ENCODE data around the gene RHOT2.

The RHOT2 gene

DNA sequence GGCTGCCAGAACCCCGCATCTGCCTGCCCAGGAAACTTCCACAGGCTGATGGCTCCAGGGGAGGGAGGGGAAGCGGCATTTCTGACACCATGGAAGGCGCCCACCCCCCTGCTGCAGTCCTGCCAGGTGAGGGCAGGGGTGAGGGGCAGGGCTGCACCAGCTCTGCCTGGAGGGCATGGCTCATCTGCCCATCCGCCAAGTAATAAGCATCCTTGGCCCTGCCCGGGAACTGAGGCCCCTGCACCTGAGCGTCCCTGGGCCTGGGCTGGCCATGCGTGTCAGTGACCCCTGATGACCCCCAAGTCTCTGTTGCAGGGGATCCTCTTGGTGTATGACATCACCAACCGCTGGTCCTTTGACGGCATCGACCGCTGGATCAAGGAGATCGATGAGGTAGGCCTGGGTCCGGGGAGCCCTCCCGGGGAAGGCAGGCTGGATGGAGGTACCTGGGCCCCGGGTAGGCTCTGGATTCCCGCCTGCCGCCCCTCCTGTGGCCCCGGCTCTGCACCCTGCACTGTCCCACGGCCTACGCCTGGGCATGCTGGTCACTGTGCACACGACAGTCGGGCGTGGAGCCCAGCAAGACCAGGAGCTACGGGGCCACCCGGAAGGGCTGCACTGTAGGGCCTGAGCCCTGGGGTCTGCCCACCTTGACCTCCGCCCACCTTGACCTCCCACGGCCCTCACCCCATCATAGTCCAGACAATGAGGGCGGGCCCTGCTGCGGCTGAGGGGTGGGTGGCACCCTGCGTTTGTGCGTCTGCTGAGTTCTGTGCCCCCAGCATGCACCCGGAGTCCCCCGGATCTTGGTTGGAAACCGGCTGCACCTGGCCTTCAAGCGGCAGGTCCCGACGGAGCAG lies 42.6 kb upstream of the RHOT2 start:
- TF ChIP-seq, protein P1, sequence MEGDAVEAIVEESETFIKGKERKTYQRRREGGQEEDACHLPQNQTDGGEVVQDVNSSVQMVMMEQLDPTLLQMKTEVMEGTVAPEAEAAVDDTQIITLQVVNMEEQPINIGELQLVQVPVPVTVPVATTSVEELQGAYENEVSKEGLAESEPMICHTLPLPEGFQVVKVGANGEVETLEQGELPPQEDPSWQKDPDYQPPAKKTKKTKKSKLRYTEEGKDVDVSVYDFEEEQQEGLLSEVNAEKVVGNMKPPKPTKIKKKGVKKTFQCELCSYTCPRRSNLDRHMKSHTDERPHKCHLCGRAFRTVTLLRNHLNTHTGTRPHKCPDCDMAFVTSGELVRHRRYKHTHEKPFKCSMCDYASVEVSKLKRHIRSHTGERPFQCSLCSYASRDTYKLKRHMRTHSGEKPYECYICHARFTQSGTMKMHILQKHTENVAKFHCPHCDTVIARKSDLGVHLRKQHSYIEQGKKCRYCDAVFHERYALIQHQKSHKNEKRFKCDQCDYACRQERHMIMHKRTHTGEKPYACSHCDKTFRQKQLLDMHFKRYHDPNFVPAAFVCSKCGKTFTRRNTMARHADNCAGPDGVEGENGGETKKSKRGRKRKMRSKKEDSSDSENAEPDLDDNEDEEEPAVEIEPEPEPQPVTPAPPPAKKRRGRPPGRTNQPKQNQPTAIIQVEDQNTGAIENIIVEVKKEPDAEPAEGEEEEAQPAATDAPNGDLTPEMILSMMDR (IDR thresholded peaks at IDR 0.05): no peak

GRCh38 chr16:625977-626765 lies 41.8 kb upstream of the RHOT2 start:
- TF ChIP-seq, protein P1 (IDR thresholded peaks at IDR 0.05): no peak

- TF ChIP-seq, protein P1 (IDR thresholded peaks at IDR 0.05): no peak
Measured at GRCh38 chr16:626787-627453, 41.0 kb upstream of the RHOT2 start.

GRCh38 chr16:627454-628239 lies 40.3 kb upstream of the RHOT2 start:
- TF ChIP-seq, protein P1 (IDR thresholded peaks at IDR 0.05): no peak

DNA sequence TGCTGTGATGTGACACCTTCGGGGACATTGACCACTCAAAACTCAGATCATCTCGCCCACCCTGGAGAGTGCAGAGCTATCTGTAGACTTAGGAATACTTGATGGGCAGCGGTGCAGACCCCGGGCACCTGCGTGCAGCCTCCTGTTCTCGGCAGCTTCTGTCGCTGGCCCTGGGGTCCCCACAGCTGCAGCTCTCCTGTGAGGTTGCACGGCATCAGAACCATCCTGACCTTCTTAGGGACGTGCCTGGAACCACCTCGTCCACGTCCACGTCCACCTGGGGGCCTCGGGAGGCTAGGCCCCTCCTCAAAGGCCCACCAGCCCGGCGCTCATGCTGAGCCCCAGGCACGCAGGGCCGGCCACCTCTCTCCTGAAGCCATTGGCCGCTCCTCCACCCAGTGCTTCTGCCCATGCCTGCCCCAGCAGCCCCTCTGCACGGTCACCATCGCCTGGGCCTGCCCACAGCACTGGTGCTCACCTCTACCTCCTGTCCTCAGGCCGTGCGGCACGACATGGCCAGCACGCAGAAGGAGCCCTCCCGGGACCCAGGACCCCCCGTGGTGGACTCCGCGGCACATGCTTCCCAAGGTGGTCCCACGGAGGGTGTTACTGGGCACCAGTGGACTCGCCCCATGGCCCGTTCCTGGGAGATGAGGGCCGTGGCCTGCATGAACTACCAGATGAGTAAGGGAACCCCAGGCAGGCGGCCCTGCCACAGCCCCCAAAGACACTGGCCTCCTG lies 39.4 kb upstream of the RHOT2 start:
- TF ChIP-seq, protein P1 (IDR thresholded peaks at IDR 0.05): no peak

- TF ChIP-seq, protein P1 (IDR thresholded peaks at IDR 0.05): no peak
Measured at GRCh38 chr16:629185-629832, 38.6 kb upstream of the RHOT2 start.
